K562 (cell line): Measurements from ENCODE around the gene RBM20. TPM values are rescaled to one million over a fixed set of nuclear protein-coding genes. Genes with fewer than 3 reads are reported as not detected.
A peak's percentile ranks its signal among the peaks of the same experiment; 100 is the strongest.

Experiments
- KAT7 ChIP-seq: sonication (generic); formaldehyde crosslinking; IDR thresholded peaks from 2 replicates; pipeline ENCODE4 v1.8.0; 2022; ENCODE audit warnings: missing genetic modification reagents, mild to moderate bottlenecking, borderline replicate concordance
- MEF2A ChIP-seq: IDR thresholded peaks from 2 replicates; pipeline ENCODE4 v1.6.1; 2011; ENCODE audit warnings: low read depth, mild to moderate bottlenecking, low read length, moderate library complexity; ENCODE audit not compliant: control insufficient read depth
- ZNF175 ChIP-seq: fragments of 200-800 bp; sonication (Bioruptor generic); IDR thresholded peaks from 2 replicates; pipeline ENCODE4 v1.6.1; 2016; ENCODE audit warnings: low read depth, mild to moderate bottlenecking, missing genetic modification characterization, missing compliant biosample characterization
- polyA plus RNA-seq, 8 experiments: library from polyadenylated mRNA; depleted of rRNA in 4 of 8; stranded (reverse) in 5 of 8; unstranded in 3 of 8; fragments of >200 nt; fragmentation: Nextera tagmentation in 2 of 8; fragmentation: Illumina TruSeq in 1 of 8; extraction: Ambion mirVana in 2 of 8; extraction: Trizol in 1 of 8; gene quantifications; 2 replicates each; pipeline versions ENCODE4 v1.2.1 to v1.2.3, GENCODE V29; 2011 to 2014; ENCODE audit warnings: inconsistent platforms in 1 of 8, missing spikeins in 1 of 8
- total RNA-seq, 7 experiments: library from RNA; depleted of rRNA in 6 of 7; stranded (reverse); fragments of >200 nt in 6 of 7; fragmentation: Illumina TruSeq in 2 of 7; extraction: Trizol in 2 of 7; gene quantifications; 2 replicates each; pipeline versions ENCODE4 v1.2.1 to v1.2.3, GENCODE V29; 2011 to 2021; ENCODE audit warnings: low replicate concordance in 1 of 7
- TF ChIP-seq, protein P1 (sequence below), 3 experiments: IDR thresholded peaks in 2 of 3; conservative IDR thresholded peaks in 1 of 3; 2 replicates each; pipeline ENCODE4 v1.5.1; 2011 to 2012; ENCODE audit warnings: low read length in 3 of 3, mild to moderate bottlenecking in 3 of 3, control low read depth in 2 of 3, improper control_type of control experiment in 1 of 3, inconsistent platforms in 1 of 3, low read depth in 1 of 3, mixed read lengths in 1 of 3, moderate library complexity in 1 of 3; ENCODE audit not compliant: insufficient read depth in 2 of 3
- TF ChIP-seq, protein P2 (sequence below), 2 experiments: fragments of 200-800 bp in 1 of 2; sonication (Bioruptor generic) in 1 of 2; sonication (generic) in 1 of 2; formaldehyde crosslinking in 1 of 2; IDR thresholded peaks in 1 of 2; conservative IDR thresholded peaks in 1 of 2; 2 replicates each; pipeline versions ENCODE4 v1.5.0 to v1.6.1; 2016 to 2020; ENCODE audit warnings: missing compliant biosample characterization in 1 of 2, missing genetic modification characterization in 1 of 2, missing genetic modification reagents in 1 of 2
- TF ChIP-seq, protein P3 (sequence below), 2 experiments: fragments of 450-650 bp; IDR thresholded peaks; 2 replicates each; pipeline ENCODE4 v1.6.1; 2018; ENCODE audit warnings: mild to moderate bottlenecking in 2 of 2, low read depth in 1 of 2; ENCODE audit not compliant: partially characterized antibody in 2 of 2
- TF ChIP-seq, protein P4 (sequence below): fragments of 250-450 bp; sonication (Bioruptor Pico); IDR thresholded peaks from 2 replicates; pipeline ENCODE4 v1.8.0; 2021; ENCODE audit warnings: moderate library complexity, mild to moderate bottlenecking, inconsistent platforms
- TF ChIP-seq, protein P5 (sequence below): sonication (generic); formaldehyde crosslinking; IDR thresholded peaks from 2 replicates; pipeline ENCODE4 v1.8.1; 2023; ENCODE audit warnings: missing genetic modification reagents, mild to moderate bottlenecking, borderline replicate concordance
- TF ChIP-seq, protein P6 (sequence below): IDR thresholded peaks from 3 replicates; pipeline ENCODE4 v1.6.1; 2011; ENCODE audit warnings: borderline replicate concordance, mild to moderate bottlenecking; ENCODE audit not compliant: insufficient read length, insufficient read depth

Gene RBM20
- total and polyA plus RNA-seq, 9 of the 15 experiments (the other 6 are each of a cell fraction or from before 2014, with no cell fraction given), result 0.63 to 5.7 (median 3.2) TPM

DNA sequence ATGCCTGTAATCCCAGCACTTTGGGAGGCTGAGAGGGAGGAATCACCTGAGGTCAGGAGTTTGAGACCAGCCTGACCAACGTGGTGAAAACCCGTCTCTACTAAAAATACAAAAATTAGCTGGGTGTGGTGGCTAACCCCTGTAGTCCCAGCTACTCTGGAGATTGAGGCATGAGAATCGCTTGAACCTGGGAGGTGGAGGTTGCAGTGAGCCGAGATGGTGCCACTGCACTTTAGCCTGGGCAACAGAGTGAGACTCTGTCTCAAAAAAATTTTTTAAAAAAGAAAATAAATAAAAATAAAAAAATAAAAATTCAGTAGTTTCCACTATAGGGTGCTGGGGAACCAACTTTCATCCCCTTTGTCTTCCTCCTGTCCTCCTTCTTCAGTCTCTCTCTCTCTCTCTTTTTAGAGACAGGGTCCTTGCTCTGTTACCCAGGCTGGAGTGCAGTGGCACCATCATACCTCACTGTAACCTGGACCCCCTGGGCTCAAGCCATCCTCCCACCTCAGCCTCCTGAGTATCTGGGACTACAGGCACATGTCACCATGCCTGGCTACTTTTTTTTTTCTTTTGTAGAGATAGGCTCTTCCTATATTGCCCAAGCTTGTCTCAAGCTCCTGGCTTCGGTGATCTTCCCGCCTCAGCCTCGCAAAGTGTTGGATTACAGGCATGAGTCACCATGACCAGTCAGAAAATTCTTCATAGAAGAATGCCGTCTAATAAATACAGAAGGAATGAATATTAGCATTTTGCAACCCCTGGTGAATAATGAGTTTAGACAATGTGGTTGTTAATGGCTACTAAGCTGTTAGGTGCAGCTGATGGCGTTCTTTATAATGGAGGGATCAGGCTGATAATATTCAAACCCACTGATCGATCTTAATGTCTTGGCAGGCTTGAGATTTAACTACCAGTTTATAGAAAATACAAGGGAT, 20.6 kb downstream of the RBM20 start (continued):
- TF ChIP-seq, protein P1, sequence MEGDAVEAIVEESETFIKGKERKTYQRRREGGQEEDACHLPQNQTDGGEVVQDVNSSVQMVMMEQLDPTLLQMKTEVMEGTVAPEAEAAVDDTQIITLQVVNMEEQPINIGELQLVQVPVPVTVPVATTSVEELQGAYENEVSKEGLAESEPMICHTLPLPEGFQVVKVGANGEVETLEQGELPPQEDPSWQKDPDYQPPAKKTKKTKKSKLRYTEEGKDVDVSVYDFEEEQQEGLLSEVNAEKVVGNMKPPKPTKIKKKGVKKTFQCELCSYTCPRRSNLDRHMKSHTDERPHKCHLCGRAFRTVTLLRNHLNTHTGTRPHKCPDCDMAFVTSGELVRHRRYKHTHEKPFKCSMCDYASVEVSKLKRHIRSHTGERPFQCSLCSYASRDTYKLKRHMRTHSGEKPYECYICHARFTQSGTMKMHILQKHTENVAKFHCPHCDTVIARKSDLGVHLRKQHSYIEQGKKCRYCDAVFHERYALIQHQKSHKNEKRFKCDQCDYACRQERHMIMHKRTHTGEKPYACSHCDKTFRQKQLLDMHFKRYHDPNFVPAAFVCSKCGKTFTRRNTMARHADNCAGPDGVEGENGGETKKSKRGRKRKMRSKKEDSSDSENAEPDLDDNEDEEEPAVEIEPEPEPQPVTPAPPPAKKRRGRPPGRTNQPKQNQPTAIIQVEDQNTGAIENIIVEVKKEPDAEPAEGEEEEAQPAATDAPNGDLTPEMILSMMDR (IDR thresholded peaks at IDR 0.05 in 2 of 3, conservative IDR thresholded peaks at IDR 0.05 in 1 of 3; ENCODE audit: insufficient read depth in 2 of 3, low read depth in 1 of 3, low read length in 3 of 3), result no peak
- TF ChIP-seq, protein P2, sequence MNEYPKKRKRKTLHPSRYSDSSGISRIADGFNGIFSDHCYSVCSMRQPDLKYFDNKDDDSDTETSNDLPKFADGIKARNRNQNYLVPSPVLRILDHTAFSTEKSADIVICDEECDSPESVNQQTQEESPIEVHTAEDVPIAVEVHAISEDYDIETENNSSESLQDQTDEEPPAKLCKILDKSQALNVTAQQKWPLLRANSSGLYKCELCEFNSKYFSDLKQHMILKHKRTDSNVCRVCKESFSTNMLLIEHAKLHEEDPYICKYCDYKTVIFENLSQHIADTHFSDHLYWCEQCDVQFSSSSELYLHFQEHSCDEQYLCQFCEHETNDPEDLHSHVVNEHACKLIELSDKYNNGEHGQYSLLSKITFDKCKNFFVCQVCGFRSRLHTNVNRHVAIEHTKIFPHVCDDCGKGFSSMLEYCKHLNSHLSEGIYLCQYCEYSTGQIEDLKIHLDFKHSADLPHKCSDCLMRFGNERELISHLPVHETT (CRISPR knock-in tag; conservative IDR thresholded peaks at IDR 0.05 in 1 of 2, IDR thresholded peaks at IDR 0.05 in 1 of 2), result 0 out of 4 replicates have a peak, but pooled peaks of 1 of the 2 experiments have one; percentile 25
- TF ChIP-seq, protein P3, sequence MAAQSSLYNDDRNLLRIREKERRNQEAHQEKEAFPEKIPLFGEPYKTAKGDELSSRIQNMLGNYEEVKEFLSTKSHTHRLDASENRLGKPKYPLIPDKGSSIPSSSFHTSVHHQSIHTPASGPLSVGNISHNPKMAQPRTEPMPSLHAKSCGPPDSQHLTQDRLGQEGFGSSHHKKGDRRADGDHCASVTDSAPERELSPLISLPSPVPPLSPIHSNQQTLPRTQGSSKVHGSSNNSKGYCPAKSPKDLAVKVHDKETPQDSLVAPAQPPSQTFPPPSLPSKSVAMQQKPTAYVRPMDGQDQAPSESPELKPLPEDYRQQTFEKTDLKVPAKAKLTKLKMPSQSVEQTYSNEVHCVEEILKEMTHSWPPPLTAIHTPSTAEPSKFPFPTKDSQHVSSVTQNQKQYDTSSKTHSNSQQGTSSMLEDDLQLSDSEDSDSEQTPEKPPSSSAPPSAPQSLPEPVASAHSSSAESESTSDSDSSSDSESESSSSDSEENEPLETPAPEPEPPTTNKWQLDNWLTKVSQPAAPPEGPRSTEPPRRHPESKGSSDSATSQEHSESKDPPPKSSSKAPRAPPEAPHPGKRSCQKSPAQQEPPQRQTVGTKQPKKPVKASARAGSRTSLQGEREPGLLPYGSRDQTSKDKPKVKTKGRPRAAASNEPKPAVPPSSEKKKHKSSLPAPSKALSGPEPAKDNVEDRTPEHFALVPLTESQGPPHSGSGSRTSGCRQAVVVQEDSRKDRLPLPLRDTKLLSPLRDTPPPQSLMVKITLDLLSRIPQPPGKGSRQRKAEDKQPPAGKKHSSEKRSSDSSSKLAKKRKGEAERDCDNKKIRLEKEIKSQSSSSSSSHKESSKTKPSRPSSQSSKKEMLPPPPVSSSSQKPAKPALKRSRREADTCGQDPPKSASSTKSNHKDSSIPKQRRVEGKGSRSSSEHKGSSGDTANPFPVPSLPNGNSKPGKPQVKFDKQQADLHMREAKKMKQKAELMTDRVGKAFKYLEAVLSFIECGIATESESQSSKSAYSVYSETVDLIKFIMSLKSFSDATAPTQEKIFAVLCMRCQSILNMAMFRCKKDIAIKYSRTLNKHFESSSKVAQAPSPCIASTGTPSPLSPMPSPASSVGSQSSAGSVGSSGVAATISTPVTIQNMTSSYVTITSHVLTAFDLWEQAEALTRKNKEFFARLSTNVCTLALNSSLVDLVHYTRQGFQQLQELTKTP (IDR thresholded peaks at IDR 0.05; ENCODE audit: low read depth in 1 of 2, partially characterized antibody in 2 of 2), result no peak
- TF ChIP-seq ZNF175, result no peak
- TF ChIP-seq, protein P4, sequence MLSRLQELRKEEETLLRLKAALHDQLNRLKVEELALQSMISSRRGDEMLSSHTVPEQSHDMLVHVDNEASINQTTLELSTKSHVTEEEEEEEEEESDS (CRISPR knock-in tag), result no peak
- TF ChIP-seq KAT7, result no peak
- TF ChIP-seq, protein P5, sequence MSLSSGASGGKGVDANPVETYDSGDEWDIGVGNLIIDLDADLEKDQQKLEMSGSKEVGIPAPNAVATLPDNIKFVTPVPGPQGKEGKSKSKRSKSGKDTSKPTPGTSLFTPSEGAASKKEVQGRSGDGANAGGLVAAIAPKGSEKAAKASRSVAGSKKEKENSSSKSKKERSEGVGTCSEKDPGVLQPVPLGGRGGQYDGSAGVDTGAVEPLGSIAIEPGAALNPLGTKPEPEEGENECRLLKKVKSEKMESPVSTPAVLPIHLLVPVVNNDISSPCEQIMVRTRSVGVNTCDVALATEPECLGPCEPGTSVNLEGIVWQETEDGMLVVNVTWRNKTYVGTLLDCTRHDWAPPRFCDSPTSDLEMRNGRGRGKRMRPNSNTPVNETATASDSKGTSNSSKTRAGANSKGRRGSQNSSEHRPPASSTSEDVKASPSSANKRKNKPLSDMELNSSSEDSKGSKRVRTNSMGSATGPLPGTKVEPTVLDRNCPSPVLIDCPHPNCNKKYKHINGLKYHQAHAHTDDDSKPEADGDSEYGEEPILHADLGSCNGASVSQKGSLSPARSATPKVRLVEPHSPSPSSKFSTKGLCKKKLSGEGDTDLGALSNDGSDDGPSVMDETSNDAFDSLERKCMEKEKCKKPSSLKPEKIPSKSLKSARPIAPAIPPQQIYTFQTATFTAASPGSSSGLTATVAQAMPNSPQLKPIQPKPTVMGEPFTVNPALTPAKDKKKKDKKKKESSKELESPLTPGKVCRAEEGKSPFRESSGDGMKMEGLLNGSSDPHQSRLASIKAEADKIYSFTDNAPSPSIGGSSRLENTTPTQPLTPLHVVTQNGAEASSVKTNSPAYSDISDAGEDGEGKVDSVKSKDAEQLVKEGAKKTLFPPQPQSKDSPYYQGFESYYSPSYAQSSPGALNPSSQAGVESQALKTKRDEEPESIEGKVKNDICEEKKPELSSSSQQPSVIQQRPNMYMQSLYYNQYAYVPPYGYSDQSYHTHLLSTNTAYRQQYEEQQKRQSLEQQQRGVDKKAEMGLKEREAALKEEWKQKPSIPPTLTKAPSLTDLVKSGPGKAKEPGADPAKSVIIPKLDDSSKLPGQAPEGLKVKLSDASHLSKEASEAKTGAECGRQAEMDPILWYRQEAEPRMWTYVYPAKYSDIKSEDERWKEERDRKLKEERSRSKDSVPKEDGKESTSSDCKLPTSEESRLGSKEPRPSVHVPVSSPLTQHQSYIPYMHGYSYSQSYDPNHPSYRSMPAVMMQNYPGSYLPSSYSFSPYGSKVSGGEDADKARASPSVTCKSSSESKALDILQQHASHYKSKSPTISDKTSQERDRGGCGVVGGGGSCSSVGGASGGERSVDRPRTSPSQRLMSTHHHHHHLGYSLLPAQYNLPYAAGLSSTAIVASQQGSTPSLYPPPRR, result no peak
- TF ChIP-seq, protein P6, sequence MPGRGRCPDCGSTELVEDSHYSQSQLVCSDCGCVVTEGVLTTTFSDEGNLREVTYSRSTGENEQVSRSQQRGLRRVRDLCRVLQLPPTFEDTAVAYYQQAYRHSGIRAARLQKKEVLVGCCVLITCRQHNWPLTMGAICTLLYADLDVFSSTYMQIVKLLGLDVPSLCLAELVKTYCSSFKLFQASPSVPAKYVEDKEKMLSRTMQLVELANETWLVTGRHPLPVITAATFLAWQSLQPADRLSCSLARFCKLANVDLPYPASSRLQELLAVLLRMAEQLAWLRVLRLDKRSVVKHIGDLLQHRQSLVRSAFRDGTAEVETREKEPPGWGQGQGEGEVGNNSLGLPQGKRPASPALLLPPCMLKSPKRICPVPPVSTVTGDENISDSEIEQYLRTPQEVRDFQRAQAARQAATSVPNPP, result no peak
- no peak for TF ChIP-seq MEF2A
